HFF-Myc (cell line): ENCODE results near the gene MSX2.
"Not testable (repeated sequence)": the region's sequence is repeated elsewhere in the genome, so short reads cannot be mapped to it uniquely, and the experiment has no call there.

Source experiments
- DNase-seq: peaks from one replicate; pipeline ENCODE4 v3.0.0-alpha.2; 2011; ENCODE audit warnings: low read depth; ENCODE audit errors: extremely low read depth
- H3K4me3 ChIP-seq: replicated peaks from 2 replicates; pipeline ENCODE4 v1.5.1; 2011; ENCODE audit warnings: low read depth, mild to moderate bottlenecking, control low read depth, low read length
- TF ChIP-seq, protein P1 (sequence below): IDR thresholded peaks from 2 replicates; pipeline ENCODE4 v1.5.1; 2012; ENCODE audit warnings: mild to moderate bottlenecking, low read depth, low read length, control low read depth; ENCODE audit errors: missing control alignments

MSX2 gene

GRCh38 chr5:174759091-174759490 lies 34.7 kb downstream of the MSX2 start:
- H3K4me3 ChIP-seq, result no peak overlapping the region
- TF ChIP-seq, protein P1, sequence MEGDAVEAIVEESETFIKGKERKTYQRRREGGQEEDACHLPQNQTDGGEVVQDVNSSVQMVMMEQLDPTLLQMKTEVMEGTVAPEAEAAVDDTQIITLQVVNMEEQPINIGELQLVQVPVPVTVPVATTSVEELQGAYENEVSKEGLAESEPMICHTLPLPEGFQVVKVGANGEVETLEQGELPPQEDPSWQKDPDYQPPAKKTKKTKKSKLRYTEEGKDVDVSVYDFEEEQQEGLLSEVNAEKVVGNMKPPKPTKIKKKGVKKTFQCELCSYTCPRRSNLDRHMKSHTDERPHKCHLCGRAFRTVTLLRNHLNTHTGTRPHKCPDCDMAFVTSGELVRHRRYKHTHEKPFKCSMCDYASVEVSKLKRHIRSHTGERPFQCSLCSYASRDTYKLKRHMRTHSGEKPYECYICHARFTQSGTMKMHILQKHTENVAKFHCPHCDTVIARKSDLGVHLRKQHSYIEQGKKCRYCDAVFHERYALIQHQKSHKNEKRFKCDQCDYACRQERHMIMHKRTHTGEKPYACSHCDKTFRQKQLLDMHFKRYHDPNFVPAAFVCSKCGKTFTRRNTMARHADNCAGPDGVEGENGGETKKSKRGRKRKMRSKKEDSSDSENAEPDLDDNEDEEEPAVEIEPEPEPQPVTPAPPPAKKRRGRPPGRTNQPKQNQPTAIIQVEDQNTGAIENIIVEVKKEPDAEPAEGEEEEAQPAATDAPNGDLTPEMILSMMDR, result no peak
- no peak for DNase-seq

DNA sequence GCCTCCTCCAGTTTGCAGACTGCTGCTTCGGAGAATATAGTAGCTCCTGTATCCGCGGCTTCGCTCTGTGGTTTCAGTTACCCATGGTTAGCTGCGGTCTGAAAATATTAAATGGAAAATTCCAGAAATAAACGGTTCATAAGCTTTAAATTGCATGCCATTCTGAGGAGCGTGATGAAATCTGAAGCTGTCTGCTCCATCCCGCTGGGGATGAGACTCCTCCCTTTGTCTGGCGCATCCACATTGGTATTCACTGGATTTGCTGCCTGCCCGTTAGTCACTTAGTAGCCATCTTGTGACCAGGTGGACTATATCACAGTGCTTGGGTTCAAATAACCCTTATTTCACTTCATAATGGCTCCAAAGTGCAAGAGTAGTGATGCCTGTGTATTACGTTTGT lies 36.3 kb downstream of the MSX2 start:
- TF ChIP-seq, protein P1, result no peak
- H3K4me3 ChIP-seq, result no peak overlapping the region
- DNase-seq, result no peak

GRCh38 chr5:174761341-174761740 lies 37.0 kb downstream of the MSX2 start:
- H3K4me3 ChIP-seq, DNase-seq: not testable (repeated sequence)

DNA sequence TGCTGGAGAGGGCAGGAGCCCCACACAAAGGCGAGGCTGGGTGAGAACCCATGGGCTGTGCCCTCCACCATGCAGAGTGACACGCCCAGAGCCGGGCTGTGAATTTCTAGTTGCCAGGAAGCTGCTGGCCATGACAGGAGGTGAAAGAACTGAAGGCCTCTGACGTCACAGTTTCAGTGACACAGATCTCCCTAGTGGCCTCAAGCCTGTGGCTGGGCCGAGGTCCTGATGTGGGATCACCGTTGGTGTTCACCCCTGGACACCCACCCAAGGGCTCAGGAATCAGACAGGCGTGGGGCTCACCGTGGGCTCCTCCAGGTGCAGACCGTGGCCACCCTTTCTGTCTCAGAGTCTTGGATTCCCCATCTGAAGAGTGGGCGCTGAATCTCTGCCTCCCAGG lies 39.9 kb downstream of the MSX2 start:
- DNase-seq, result no peak
- H3K4me3 ChIP-seq, result no peak overlapping the region
- TF ChIP-seq, protein P1, result no peak

DNA sequence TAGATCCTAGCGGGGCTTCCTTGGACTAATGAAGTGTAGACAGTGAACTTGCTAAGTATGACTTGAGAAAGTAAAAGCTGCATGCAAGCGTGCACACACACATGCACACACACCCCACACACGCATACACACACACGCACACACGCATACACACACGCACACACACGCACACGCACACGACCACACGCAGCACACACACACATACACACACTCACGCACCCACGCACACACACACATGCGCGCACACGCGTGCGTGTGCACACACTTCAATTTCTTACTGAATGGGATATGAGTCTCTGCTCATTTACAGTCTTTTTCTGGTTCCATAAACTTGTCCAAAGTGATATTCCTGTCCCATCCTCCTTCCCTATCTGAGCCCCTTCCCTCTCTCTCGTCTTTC lies 41.2 kb downstream of the MSX2 start:
- no peak overlapping the region for H3K4me3 ChIP-seq
- TF ChIP-seq, protein P1, result no peak
- DNase-seq, result no peak

- TF ChIP-seq, protein P1, result no peak
- no peak for DNase-seq
- H3K4me3 ChIP-seq, result no peak overlapping the region
These were observed 43.3 kb downstream of the MSX2 start for GRCh38 chr5:174767670-174768069.

DNA sequence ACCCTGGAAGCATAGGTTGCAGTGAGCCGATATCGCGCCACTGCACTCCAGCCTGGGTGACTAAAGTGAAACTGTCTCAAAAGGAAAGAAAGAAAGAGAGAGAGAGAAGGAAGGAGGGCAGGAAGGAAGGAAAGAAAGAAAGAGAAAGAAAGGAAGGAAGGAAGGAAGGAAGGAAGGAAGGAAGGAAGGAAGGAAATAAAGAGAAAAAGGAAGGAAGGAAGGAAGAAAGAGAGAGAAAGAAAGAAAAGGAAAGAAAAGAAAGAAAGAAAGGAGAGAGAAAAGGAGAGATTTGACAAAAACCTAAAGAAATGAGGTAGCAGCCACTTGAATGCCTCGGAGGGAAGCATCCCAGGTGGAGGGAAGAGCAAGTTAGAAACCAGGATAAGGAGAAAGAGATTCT lies 44.6 kb downstream of the MSX2 start:
- TF ChIP-seq, protein P1, result no peak
- H3K4me3 ChIP-seq, result no peak overlapping the region
- DNase-seq, result no peak

DNA sequence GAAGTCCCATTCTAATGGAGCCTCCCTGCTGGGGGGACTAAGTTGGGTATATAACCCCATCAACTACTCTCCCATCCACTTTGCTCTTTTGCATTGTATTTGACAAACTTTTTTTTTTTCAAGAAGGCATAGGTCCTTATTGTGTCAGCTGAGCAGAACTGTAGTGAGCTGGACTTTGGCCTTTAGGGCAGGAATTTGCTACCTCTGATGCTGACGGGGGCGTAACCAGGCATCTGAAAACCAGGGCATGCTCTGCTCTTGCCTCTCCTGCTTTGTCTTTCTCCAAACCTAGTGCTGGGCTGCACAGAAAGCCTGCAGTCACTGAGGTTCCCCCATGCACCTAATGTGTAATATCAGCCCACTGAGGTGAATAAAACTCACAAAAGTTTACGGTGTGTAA lies 49.0 kb downstream of the MSX2 start:
- no peak for DNase-seq
- H3K4me3 ChIP-seq, result no peak overlapping the region
- TF ChIP-seq, protein P1, result no peak
